Body of pancreas (tissue), 4 donors: ENCODE measurements around the gene MAP7D1. TPM values are rescaled to one million over a fixed set of nuclear protein-coding genes. Genes with fewer than 3 reads are reported as not detected.

Experiments
- ATAC-seq: fragments of 150-250 bp; one replicate; pipeline ENCODE4 v1.9.1; 2016
- DNase-seq, 4 donors: peaks; one replicate each; pipeline ENCODE4 v3.0.0-alpha.2; 2019
- H3K27ac ChIP-seq, 4 donors: fragments of 200-600 bp; sonication (generic); 1 replicate in 3 of 4; 2 replicates in 1 of 4; pipeline versions ENCODE4 v1.5.1 to v1.6.1; 2016 to 2019; ENCODE audit warnings: mild to moderate bottlenecking in 1 of 4, mixed read lengths in 1 of 4, moderate library complexity in 1 of 4
- H3K27me3 ChIP-seq, 2 donors: fragments of 200-600 bp; sonication (generic); one replicate each; pipeline ENCODE4 v1.6.0; 2016; ENCODE audit warnings: mild to moderate bottlenecking in 1 of 2
- H3K36me3 ChIP-seq, 2 donors: fragments of 200-600 bp; sonication (generic); replicated peaks in 1 of 2; 2 replicates each; pipeline ENCODE4 v1.5.1; 2016; ENCODE audit warnings: low read depth in 2 of 2; ENCODE audit not compliant: insufficient read depth in 1 of 2
- H3K4me1 ChIP-seq: fragments of 200-600 bp; sonication (generic); one replicate; pipeline ENCODE4 v1.6.0; 2016
- H3K4me3 ChIP-seq, 2 donors: fragments of 200-600 bp; sonication (generic); 1 replicate in 1 of 2; 2 replicates in 1 of 2; pipeline ENCODE4 v1.5.1; 2016 to 2019
- H3K9me3 ChIP-seq, 3 donors: fragments of 200-600 bp; sonication (generic); 1 replicate in 2 of 3; 2 replicates in 1 of 3; pipeline ENCODE4 v1.5.1; 2016
- CTCF ChIP-seq, 7 experiments: fragments of 450-650 bp in 4 of 7; fragments of 200-600 bp in 3 of 7; sonication (generic) in 3 of 7; IDR thresholded peaks; one replicate each; pipeline ENCODE4 v1.5.1; 2016 to 2019; ENCODE audit warnings: antibody characterized with exemption in 7 of 7
- POLR2A ChIP-seq, 3 donors: fragments of 450-650 bp; IDR thresholded peaks; one replicate each; pipeline ENCODE4 v1.6.1; 2016; ENCODE audit warnings: antibody characterized with exemption in 3 of 3, mild to moderate bottlenecking in 2 of 3
- WGBS, 2 donors: methylation state at CpG; one replicate each; pipeline ENCODE4 v1.1.5; 2017; 5-methylcytosine and 5-hydroxymethylcytosine counted together
- intact Hi-C: fragments of 100-400 bp; cut with DNase I; formaldehyde crosslinking; loops from one replicate; pipeline ENCODE4 v1.15.1; 2023
- total RNA-seq, 2 donors: library from RNA; depleted of rRNA; stranded (reverse); fragments of >200 nt; gene quantifications; one replicate each; pipeline ENCODE4 v1.1.0, GENCODE V29; 2016

Gene MAP7D1
- total RNA-seq, 2 donors from 2014 or later = 32.9 to 97.2 TPM

- Histone ChIP-seq H3K4me1 (peaks cover 5% of the 10 kb centered on the region), H3K4me3 (no peak overlapping the region)
- WGBS, 2 donors = 44 to 49% methylated on average over 7 of the region's 7 CpGs
Measured at GRCh38 chr1:36126797-36127500, 29.0 kb upstream of the MAP7D1 start.

GRCh38 chr1:36128126-36128904 is 27.6 kb upstream of the MAP7D1 start:
- H3K27ac ChIP-seq = no peak overlapping the region
- no peak for DNase-seq
- 57 to 72% methylated on average over 6 to 11 of the region's 11 CpGs for WGBS, 2 donors

More at GRCh38 chr1:36126797-36127500, 29.0 kb upstream of the MAP7D1 start:
- no peaks in the 10 kb centered on the region for H3K36me3 ChIP-seq
- ATAC-seq (no peak), DNase-seq (no peak)
- H3K9me3 ChIP-seq = no peaks in the 10 kb centered on the region
- TF ChIP-seq CTCF (IDR thresholded peaks at IDR 0.05) = no peak
- no peak for TF ChIP-seq POLR2A (IDR thresholded peaks at IDR 0.05)
- no peak overlapping the region for H3K27ac ChIP-seq
- H3K27me3 ChIP-seq = peaks cover 0 to 9% of the 10 kb centered on the region in 2 donors
- intact Hi-C loops = no loop called here

GRCh38 chr1:36128905-36129206 is 27.1 kb upstream of the MAP7D1 start:
- no peak for TF ChIP-seq CTCF (IDR thresholded peaks at IDR 0.05)
- no peak for TF ChIP-seq POLR2A (IDR thresholded peaks at IDR 0.05)
- Histone ChIP-seq H3K4me1 (peaks cover 14% of the 10 kb centered on the region), H3K27ac (no peak overlapping the region), H3K9me3 (no peaks in the 10 kb centered on the region), H3K36me3 (no peaks in the 10 kb centered on the region), H3K4me3 (no peak overlapping the region), H3K27me3 (peaks cover 0 to 9% of the 10 kb centered on the region in 2 donors)
- ATAC-seq = no peak
- intact Hi-C loops = no loop called here
- 74 to 83% methylated on average over 1 to 3 of the region's 3 CpGs for WGBS, 2 donors
- no peak for DNase-seq

More at GRCh38 chr1:36128126-36128904, 27.6 kb upstream of the MAP7D1 start:
- H3K4me1 ChIP-seq = peaks cover 8% of the 10 kb centered on the region
- no peaks in the 10 kb centered on the region for H3K9me3 ChIP-seq
- no peak for TF ChIP-seq CTCF (IDR thresholded peaks at IDR 0.05)
- no peak for TF ChIP-seq POLR2A (IDR thresholded peaks at IDR 0.05)
- no peaks in the 10 kb centered on the region for H3K36me3 ChIP-seq
- H3K4me3 ChIP-seq = no peak overlapping the region
- intact Hi-C loops = no loop called here
- ATAC-seq = no peak
- H3K27me3 ChIP-seq = peaks cover 0 to 9% of the 10 kb centered on the region in 2 donors

GRCh38 chr1:36132029-36132428 is 23.9 kb upstream of the MAP7D1 start:
- H3K4me1 ChIP-seq = peaks cover 24% of the 10 kb centered on the region
- DNase-seq (no peak), ATAC-seq (no peak)
- TF ChIP-seq CTCF (IDR thresholded peaks at IDR 0.05) (no peak), POLR2A (IDR thresholded peaks at IDR 0.05) (no peak)
- 62 to 67% methylated on average over 3 of the region's 3 CpGs for WGBS, 2 donors
- no peak overlapping the region for H3K4me3 ChIP-seq
- intact Hi-C loops = no loop called here
- H3K27ac ChIP-seq = no peak overlapping the region
- H3K27me3 ChIP-seq = no peaks in the 10 kb centered on the region
- peaks cover 0 to 5% of the 10 kb centered on the region in 2 donors for H3K36me3 ChIP-seq
- H3K9me3 ChIP-seq = no peaks in the 10 kb centered on the region
